ENCODE data around the gene TTC4.

DNA sequence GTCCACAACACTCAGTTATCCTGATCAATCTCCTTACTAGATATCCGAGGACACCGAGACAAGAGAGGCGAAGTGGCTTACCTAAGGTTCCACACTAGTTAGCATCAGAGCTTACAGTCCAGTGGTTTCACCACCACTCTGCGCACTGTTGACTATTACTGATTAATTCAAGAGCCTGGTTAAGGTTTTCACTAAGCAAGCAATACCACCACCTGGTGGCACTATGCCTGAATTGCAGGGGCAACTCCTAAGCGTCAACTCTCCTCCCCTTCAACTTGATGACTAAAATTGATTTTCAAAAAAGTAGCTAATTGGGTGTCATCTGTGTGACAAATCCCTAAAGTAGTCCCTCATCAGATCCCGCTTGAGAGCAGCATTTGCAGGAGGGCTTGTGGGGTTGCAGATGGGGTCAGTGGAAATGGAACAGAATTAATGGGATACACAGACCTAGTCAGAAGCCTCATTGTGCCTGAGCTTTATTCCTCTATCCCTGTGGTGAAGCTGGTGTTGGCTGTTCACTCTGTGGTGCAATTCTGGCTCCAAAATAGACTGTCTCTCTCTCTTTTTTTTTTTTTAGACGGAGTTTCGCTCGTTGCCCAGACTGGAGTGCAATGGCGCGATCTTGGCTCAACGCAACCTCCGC lies 76.3 kb downstream of the TTC4 start:
- TF ChIP-seq ZFP30 (CRISPR knock-in tag; IDR thresholded peaks at IDR 0.05) (no peak), RARB (CRISPR knock-in tag; IDR thresholded peaks at IDR 0.05) (no peak)
- TF ChIP-seq, protein P1, sequence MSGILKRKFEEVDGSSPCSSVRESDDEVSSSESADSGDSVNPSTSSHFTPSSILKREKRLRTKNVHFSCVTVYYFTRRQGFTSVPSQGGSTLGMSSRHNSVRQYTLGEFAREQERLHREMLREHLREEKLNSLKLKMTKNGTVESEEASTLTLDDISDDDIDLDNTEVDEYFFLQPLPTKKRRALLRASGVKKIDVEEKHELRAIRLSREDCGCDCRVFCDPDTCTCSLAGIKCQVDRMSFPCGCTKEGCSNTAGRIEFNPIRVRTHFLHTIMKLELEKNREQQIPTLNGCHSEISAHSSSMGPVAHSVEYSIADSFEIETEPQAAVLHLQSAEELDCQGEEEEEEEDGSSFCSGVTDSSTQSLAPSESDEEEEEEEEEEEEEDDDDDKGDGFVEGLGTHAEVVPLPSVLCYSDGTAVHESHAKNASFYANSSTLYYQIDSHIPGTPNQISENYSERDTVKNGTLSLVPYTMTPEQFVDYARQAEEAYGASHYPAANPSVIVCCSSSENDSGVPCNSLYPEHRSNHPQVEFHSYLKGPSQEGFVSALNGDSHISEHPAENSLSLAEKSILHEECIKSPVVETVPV (CRISPR knock-in tag; IDR thresholded peaks at IDR 0.05), result no peak

Data from SK-N-SH treated with all-trans-retinoic acid at 6 μM for 48 hours (cell line).